GM06990 (cell line): ENCODE measurements around the gene KRTAP10-10.

Experiments
- DNase-seq: peaks from one replicate; pipeline ENCODE4 v3.0.0-alpha.2; 2011; ENCODE audit not compliant: insufficient read length; ENCODE audit errors: extremely low read depth
- H3K27me3 ChIP-seq: replicated peaks from 2 replicates; pipeline ENCODE4 v1.6.0; 2011; ENCODE audit warnings: low read length; ENCODE audit not compliant: control insufficient read depth, insufficient read depth
- H3K36me3 ChIP-seq: 2 replicates; pipeline ENCODE4 v1.5.1; 2011; ENCODE audit warnings: low read length; ENCODE audit not compliant: control insufficient read depth, insufficient read depth
- H3K4me3 ChIP-seq: replicated peaks from 2 replicates; pipeline ENCODE4 v1.5.1; 2011; ENCODE audit warnings: low read depth, mild to moderate bottlenecking, control low read depth, low read length
- CTCF ChIP-seq: IDR thresholded peaks from 2 replicates; pipeline ENCODE4 v1.5.1; 2011; ENCODE audit warnings: low read length, control low read depth, mild to moderate bottlenecking, inconsistent platforms; ENCODE audit not compliant: insufficient read depth, poor library complexity, severe bottlenecking

KRTAP10-10 gene

GRCh38 chr21:44615466-44615865 is 21.7 kb upstream of the KRTAP10-10 start:
- Histone ChIP-seq H3K27me3 (no peaks in the 10 kb centered on the region), H3K36me3 (no peaks in the 10 kb centered on the region), H3K4me3 (no peak overlapping the region)
- no peak for DNase-seq
- no peak for TF ChIP-seq CTCF

- no peak for TF ChIP-seq CTCF
- DNase-seq: no peak
- no peaks in the 10 kb centered on the region for H3K36me3 ChIP-seq
- no peaks in the 10 kb centered on the region for H3K27me3 ChIP-seq
- no peak overlapping the region for H3K4me3 ChIP-seq
Observed at GRCh38 chr21:44615911-44616590, 21.1 kb upstream of the KRTAP10-10 start.

GRCh38 chr21:44616591-44616926 is 20.6 kb upstream of the KRTAP10-10 start:
- Histone ChIP-seq H3K4me3 (no peak overlapping the region), H3K27me3 (no peaks in the 10 kb centered on the region), H3K36me3 (no peaks in the 10 kb centered on the region)
- DNase-seq: no peak
- no peak for TF ChIP-seq CTCF

GRCh38 chr21:44617071-44617501 is 20.1 kb upstream of the KRTAP10-10 start:
- Histone ChIP-seq H3K4me3 (no peak overlapping the region), H3K36me3 (no peaks in the 10 kb centered on the region), H3K27me3 (no peaks in the 10 kb centered on the region)
- no peak for TF ChIP-seq CTCF
- no peak for DNase-seq

- peak; percentile 30 for TF ChIP-seq CTCF
- H3K36me3 ChIP-seq: no peaks in the 10 kb centered on the region
- DNase-seq: no peak
- H3K27me3 ChIP-seq: no peaks in the 10 kb centered on the region
- H3K4me3 ChIP-seq: no peak overlapping the region
Observed at GRCh38 chr21:44618504-44618903, 18.7 kb upstream of the KRTAP10-10 start.

GRCh38 chr21:44618909-44619308 is 18.2 kb upstream of the KRTAP10-10 start:
- Histone ChIP-seq H3K36me3 (no peaks in the 10 kb centered on the region), H3K4me3 (no peak overlapping the region), H3K27me3 (no peaks in the 10 kb centered on the region)
- DNase-seq: no peak
- no peak for TF ChIP-seq CTCF
